ENCODE data around the gene CNN3. TPM values are rescaled to one million over a fixed set of nuclear protein-coding genes. Genes with fewer than 3 reads are reported as not detected.
A peak's percentile ranks its signal among the peaks of the same experiment; 100 is the strongest.
"Not testable (repeated sequence)": the region's sequence is repeated elsewhere in the genome, so short reads cannot be mapped to it uniquely, and the experiment has no call there.

CNN3 gene
- total RNA-seq, 1 donor from 2014 or later = 197 TPM

DNA sequence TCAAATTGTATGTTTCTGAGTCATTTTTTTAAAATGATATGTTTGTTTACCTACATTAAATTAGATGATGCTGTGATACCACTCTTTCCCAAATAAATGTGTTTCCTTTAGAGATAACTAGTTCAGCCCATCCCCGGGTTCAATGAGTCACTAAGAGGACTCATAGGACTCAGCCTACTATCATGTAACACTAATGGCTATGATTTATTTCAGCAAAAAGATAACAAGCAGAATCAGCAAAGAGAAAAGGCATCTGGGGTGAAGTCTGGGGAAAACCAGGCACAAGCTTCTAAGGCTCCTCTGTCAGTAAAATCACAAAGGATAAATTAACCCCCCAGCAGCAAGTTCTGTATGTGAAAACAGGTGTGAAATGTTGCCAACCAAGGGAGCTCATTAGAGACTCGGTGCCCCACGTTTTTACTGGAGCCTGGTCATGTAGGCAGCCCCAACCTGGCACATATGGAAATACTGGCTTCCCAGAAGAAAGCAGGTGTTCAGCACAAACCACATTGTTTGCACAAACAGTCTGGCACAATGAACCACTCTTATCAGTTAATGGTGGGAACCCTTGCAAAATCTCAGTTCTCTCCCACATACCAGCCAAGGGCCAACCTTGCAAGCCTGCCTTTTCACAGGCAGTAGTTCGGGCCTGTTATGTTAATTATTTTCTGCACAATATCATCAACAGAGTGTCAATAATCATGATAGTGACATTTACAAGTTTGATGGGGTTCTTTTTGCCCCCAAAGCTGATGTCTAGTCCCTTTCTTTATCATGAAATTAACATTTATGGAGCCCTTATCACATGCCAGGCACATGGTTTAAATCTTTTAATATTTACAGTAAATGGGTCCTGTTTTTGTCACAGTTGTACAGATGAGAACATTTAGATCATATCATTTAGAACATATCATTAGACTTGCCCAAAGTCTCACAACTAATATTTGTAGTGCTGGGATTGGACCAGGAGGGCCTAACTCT lies 23.1 kb upstream of the CNN3 start:
- DNase-seq = no peak

DNA sequence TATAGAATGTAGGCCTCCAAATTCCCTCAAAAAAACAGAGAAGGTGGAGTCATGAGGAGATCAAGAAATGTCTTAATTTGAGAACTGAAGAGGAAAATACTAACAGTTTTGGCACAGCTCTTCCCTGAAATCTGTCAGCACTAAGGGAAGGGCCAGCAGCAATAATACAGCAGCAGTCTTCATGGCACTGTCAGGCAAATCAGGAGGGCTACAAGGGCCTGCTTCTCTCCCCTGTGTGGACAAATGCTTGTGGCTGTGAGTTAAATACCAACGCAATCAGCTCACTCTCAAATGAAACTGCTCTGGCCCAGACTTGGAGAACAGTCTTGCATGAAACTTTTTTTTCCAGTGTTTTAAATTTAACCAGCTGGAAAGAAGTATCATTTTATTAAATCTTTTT lies 20.5 kb upstream of the CNN3 start:
- peak; percentile 69 for DNase-seq

- DNase-seq = peak; percentile 30
Measured at GRCh38 chr1:94946886-94947285, 20.0 kb upstream of the CNN3 start.

DNA sequence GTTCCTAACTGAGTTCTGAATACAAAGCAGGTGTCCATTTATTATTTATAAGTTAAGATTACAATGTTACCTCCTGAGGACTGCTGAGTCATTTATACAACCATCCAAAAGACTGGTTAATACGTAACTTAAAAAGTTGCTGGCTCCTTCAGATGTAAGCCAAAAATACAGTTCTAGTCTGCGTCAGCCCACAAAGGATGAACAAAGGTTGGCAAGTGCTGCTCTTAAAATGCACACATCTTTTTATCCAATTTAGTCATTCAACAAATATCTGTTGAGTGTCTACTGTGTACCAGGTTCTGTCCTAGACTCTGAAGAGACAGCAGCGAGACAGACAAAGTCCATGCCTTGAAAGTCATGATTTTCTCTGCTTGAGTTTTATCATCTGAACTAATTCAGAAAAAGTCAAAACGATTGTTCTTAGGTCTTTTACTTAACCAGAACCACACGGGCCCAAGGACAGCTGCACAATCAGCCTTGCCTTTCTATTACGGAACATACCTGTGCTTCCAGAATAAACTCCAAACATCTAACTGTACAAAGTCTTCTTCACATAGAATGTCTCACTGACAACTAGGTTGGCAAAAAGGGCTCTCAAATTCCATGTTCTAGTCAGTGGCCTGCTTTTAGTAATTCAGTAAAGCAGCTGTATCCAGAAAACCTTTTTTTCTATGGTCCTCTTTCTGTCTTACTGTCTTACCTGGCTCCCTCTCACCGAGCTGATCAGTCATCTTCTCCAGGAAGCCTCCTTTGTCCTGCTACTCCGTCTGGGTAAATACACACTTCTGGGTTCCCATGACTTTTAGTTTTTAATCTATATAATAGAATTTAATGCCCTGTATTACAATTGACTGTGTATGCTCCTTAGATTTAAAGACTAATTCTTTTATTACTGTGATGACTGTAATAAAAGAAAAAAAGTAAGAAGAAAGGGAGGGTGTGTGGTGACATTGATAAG lies 15.5 kb upstream of the CNN3 start:
- DNase-seq = no peak

DNA sequence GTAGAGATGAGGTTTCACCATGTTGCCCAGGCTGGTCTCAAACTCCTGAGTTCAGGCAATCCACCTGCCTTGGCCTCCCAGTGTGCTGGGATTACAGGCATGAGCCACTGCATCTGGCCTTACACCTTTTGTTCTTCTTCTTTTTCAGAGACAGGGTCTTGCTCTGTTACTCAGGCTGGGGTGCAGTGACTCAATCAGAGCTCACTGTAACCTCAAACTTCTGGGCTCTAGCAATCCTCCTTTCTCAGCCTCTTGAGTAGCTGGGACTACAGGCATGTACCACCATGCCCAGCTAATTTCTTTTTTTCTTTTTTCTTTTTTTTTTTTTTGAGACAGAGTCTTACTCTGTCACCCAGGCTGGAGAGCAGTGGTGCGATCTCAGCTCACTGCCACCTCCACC lies 14.6 kb upstream of the CNN3 start:
- not testable (repeated sequence) for DNase-seq

- DNase-seq = no peak
Measured at GRCh38 chr1:94940738-94941137, 13.8 kb upstream of the CNN3 start.

GRCh38 chr1:94937820-94938219 lies 10.9 kb upstream of the CNN3 start:
- no peak for DNase-seq

GRCh38 chr1:94936861-94937620 lies 10.1 kb upstream of the CNN3 start:
- DNase-seq = no peak

DNA sequence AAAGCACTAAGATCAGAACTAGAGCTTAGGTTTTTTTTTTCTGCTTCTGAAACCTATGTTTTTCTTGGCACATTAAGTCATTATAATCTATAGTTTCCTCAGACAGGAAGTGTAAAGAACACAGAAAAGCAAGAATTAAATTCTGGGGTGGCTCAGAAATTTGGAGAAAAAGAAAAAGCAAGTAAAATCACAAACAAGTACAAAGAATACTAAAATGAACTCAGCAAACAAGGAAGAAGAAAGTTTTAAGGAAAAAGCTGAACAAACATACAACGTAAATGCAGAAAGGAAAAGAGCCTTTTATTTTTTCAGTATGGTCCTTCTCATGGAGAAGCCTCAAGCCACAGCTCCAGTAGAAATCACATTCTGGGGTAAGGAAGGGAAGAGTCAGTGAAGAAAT lies 8.6 kb upstream of the CNN3 start:
- no peak for DNase-seq

DNA sequence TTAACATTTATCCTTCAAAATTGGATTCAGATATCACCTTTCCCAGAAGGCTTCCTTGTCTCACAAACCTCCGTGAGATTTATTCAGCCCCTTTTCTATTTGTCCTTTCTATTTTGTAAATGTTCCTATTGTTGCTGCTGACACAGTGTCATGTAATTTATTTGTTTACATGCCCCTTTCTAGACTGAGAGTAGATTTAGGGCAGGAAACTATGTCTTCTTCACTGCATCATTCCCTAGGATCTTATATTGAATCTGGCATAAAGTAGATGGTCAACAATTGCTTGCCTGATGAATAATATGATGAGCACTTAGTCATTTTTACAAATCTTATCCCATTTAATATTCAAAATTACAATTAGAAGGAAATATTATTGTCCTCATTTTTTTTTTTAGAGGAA lies 8.1 kb upstream of the CNN3 start:
- DNase-seq = no peak

DNA sequence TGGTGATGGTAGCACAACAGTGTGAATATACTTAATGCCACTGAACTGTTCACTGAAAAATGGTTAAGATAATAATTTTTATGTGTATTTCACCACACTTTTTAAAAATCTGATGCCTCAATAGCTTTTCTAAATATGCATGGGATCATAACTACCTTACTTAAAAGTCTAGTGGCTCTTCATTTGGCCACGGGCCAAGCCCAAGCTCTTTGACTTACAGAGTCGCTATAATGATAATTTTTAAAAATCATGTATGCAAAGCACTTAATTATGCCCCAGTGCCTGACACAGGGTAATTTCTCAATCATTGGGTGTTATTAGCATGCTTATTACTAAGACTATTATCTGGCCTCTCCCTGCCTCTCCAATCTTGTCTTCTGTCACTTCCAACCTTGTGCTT lies 7.6 kb upstream of the CNN3 start:
- DNase-seq = no peak

DNA sequence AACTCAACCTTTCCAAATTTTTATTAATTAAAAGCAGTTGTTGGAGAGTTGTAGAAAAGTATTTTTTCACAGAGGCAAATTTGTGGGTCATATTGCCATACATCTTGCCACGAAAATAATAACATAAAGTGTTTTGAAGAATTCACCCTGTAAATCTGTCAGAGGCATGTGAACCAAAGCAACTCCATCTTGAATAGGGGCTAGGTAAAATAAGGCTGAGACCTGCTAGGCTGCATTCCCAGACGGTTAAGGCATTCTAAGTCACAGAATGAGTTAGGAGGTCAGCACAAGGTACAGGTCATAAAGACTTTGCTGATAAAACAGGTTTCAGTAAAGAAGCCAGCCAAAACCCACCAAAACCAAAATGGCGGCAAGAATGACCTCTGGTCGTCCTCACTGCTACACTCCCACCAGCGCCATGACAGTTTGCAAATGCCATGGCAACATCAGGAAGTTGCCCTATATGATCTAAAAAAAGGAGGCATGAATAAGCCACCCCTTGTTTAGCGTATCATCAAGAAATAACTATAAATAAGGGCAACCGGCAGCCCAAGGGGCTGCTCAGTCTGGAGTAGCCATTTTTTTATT lies 4.4 kb upstream of the CNN3 start:
- DNase-seq = no peak

DNA sequence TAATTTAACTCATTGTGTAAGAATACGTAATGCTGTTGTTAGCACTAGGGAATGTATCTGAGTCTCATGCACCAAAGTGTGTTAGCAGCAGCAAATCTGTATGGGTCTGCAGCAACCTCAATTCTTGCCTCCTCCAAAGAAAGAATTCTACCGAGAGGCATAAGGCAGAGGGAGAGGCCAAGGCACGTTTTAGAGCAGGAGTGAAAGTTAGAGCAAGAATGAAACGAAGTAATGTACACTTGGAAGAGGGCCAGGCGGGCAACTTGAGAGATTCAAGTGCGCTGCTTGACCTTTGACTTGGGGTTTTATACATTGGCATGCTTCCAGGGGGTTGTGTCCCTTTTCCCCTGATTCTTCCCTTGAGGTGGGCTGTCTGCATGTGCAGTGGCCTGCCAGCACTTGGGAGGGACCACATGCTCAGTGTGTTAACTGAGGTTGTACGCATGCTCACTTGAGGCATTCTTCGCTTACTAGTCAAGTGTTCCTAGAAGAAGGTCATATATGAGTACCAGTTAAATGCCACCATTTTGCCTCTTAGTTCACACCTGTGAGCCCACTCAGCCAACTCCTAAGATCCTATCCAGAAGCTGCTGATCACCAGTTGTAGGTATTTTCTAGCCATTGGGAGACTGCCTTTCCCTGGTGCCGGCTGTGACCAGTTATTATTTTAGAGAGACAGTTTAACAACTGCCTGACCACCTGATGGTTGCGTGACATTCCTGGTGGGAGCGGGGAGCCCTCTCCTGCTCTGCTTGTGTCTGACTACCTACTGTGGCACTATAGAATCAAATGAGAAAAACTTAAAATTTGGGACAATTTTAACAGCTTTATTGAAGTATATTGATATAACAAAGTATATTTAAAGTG lies 2.7 kb upstream of the CNN3 start:
- DNase-seq = no peak

DNA sequence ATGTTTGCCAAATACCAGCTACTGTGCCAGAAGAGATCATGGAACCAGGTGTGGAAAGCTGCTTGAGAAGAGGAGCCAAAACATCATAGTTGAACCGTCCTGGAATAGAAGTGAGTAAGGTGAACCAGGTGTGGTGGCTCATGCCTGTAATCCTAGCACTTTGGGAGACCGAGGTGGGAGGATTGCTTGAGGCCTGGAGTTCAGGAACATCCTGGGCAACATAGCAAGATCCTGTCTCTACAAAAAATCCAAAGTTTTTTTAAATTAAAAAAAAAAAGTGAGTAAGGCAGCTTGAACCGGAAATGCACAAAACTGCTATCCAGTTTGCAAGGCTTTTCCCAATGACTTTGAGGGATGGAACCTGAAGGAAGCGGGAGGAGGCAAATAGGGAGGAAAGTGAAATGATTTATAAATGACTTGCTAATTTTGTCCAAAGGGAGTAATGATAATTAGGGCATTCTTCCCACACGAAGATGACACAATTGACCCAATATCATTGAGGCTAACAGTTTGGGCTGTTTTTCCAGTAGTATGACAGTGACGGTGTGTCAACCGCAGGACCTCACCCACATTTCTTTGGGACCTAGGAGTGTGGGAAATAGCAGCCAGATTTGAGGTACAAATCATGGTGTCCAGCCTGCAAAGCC lies 1.5 kb upstream of the CNN3 start:
- DNase-seq = no peak

DNA sequence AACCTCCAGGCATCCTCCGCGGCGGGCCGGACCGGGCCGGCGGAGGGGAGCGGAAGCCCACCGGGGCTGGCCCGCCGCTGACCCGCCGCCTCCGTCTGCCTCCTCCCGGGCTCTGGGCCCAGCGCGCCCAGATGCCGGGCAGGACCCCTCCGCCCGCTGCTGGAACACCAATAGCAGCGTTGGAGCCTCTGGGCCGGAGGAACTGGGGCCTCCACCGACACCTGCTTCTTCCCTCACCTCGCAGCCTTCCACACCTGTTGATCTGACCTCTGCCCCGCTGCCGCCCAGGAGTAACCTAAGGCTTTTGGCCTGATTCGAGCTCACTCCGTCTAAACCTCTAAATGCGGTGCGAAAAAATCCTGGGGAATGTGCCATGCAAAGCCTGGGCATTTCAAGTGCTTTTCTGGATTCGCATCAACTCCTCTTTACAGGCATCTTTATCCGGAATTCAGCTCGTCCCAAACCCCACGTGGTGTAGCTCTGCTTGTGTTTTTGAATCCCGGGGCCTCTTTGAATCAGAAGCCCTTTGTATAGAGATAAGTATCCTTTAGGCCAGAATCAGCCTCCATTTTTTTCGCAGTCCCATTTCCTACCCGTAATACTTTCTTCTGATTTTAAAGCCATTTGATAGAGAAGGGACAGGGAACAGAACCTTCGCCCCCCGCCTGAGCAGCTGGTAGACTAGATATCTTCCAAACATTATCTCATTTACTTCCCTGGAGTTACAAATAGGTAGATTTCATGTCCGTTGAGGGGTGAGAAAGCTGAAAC lies 680 bp upstream of the CNN3 start:
- peak; percentile 46 for DNase-seq

DNA sequence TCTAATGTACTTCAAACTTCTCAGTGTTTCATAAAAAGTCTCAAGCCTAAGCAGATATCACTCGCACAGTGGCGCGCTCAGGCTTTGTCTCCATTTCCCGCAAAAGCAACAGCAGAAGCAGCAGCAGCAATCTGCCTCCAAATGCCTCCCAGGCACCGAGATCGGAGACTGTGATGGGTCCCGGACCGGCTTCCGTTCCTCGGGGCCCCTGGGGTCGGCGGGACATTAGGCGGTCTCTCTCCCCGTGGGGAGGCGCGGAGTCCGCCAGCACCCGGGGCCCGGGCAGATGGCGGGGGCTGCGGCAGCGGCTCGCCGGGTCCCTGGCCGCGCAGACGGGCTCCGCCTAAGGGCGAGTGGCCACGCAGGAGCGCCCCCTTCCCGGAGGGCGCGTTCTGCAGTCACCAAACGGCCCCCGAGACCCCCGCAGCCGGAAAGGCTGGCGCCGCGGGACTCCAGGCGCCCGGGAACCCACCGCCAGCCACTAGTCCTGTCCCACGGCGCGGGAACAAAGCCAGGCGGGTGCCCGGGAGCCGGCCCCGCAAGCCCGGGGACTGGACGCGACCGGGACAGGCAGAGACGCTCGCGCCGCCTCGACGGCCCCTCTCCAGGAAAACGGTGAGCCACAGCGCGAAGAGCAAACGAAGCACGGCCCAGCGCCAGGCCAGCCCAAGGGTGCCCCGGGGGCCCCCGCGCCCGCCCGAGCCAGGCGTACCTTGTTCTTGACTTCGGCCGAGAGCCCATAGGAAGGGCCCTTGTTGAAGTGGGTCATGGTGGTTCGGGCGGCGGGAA lies 590 bp downstream of the CNN3 start:
- no peak for DNase-seq

DNA sequence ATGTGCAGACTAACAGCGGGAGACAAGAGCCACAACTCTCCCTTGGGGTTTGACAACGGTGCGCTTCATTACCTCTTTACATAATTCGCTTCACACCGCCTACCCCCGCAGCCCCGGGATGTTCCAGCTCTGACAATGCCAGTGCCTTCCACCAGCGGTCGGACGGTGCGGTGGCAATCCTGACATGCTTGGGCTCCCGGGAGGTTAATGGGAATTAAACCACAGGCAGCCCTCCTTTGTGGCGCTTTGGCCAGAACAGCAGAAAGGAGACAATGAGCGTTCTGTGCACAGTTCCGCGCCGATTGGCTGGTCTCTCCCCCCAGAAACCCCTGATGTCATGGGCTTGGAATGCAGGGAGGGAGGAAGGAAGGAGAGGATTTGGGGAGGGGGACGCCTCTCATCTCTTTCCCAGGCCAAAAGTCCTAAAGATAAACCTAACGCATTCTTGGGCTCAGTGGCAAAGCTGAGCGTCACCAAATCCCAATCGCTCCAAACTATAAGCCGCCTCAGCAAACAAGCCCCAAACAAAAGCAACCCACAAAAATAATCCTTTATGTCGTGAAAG lies 1.3 kb downstream of the CNN3 start:
- DNase-seq = peak; percentile 94

DNA sequence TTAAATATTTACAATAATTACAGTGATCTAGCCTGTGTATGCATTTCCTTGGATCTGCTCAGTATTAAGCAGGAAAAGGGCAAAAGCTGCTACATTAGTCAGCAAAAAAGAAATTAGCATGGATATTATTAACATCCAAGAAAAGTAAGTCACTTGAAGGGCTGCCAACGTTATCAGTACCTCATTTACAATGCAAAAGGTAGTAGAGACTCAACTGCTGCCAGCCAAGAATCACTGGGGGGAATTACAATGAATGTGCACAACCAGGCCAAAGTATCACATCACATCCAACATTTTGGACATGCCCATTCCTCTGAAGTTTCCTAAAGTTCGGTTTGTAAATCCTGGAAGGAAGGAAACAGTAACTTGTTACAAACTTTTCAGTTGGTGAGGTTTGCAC lies 1.9 kb downstream of the CNN3 start:
- DNase-seq = peak; percentile 37

Data from skin of body (tissue), 2 donors.